Measurements from ENCODE around the gene RIGI.
"Not testable (repeated sequence)": the region's sequence is repeated elsewhere in the genome, so short reads cannot be mapped to it uniquely, and the experiment has no call there.

RIGI gene

GRCh38 chr9:32525709-32526030 lies 326 bp downstream of the RIGI start:
- no peak for DNase-seq

DNA sequence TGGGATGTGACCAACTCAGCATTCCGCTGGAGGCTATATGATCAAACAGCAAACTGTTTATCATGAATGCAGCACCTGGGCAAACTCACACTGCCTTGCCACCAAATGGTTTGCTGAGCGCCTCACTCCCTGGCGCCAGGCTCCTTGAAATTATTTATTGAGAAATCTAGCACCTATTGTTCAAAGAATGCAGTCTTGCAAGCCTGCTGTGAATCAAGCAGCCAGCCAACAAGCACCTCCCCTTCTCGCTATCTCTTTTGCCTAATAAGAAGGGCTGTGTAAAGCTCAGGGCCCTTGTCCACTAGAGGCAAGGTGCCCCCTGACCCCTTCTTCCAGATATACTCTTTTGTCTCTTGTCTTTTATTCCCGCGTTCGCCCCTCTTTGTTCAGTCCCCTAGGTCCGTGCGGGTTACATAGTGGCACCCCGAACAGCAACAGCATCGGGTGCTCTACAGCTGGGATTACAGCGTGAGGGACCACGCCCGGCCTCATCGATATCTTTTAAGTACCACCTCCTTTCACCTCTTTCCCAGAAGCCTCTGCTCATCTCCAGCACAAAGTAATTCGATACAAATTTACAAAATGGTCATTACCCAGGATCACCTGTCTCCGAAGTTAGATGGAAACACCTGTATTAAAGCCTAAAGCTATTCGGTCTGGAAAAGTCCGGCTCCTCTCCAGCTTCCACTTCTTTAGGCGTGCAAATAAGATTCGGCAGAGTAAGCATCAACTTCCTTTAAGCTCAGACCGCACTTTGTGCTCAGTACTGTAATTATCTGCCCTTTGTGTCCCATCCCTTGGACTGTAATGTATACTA lies 896 bp downstream of the RIGI start:
- peak; percentile 56 for DNase-seq

DNA sequence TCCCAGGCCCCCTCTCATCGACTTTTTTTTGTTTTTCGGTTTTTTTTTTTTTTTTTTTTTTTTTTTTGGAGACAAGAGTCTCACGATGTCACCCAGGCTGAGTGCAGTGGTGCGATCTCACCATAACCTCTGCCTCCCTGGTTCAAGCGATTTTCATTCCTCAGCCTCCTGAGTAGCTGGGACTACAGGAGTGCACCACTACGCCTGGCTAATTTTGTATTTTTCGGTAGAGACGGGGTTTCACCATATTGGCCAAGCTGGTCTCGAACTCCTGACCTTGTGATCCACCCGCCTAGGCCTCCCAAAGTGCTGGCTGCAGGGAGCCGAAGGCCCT lies 1.5 kb downstream of the RIGI start:
- DNase-seq = not testable (repeated sequence)

DNA sequence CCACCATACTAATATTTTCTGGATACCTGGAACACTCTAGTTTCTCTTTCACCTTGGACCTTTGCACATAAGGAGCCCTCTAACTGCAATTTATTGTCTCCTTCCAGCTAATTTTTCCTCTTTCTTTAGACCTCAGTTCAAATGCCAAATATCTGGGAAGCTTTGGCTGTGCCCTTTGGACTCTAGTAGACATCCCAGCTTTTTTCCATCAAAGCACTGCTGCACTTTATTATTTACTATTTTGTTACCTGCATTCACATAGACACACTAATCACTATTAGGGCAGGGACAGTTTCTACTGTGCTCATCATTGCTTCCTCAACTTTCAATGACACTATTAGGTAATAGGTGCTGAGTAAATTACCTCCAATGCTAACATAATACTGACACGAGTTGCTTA lies 2.1 kb downstream of the RIGI start:
- no peak for DNase-seq

DNA sequence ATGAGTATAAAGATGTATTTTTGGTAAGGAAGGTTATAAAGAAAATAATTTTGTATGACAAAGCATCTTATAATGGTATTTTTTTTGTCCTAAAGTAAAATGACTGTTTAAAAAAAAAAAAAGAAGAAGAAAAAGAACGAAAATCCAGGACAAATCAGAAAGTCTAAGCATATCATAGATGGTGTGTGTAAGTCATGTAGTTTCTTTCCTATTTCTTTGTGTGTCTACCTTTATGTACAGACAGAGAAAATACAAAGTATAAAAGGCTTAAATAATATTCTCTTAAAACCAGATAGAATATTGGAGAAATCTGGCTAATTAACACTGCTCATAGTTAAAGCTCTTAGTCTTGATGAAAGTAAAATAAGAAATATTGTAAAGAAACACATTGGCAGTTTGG lies 7.7 kb downstream of the RIGI start:
- DNase-seq = no peak

DNA sequence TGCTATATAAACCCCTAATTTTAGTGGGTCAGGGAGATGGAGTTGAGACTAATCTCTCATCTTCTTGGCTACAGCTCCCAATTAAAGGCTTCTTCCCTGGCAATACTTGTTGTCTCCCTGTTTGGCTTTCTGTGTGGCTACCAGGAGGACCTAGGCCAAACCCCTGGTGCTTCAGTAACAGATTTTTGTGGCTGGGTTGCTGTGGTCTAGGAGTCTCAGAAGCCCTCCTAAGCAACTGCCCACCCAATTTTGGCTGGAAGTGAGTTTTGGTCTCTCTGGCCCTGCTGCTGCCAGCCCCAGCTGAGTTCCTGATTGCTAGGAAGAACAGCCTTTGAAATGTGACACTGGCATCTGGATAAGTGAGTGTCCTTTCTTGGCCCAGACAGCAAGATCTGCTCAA lies 9.8 kb downstream of the RIGI start:
- no peak for DNase-seq

DNA sequence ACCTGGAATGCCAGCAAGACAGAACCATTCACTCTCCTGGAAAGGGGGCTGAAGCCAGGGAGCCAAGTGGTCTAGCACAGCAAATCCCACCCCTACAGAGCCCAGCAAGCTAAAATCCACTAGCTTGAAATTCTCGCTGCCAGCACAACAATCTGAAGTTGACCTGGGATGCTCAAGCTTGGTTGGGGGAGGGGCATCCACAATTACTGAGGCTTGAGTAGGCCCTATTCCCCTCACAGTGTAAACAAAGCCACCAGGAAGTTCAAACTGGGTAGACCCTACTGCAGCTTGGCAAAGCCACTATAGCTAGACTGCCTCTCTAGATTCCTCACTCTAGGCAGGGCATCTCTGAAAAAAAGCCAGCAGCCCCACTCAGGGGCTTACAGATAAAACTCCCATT lies 17.3 kb downstream of the RIGI start:
- DNase-seq = no peak

DNA sequence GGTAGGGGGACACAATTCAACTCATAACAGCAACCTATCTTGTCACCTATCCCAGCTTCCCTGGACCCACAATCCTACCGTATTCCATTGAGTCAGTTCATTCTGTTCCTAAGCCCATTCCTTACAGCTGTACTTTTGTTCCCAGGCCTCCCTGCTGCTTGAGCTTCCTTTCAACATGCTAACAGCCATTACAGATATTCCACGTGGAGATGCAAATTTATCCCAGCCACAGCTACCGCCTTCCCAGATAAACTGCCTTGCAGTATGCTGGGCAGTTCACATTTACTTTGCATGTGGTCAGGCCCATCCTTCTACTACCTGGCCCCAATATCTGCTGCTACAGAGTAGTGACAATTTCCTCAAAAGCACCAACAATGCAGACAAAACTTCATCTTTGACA lies 23.0 kb downstream of the RIGI start:
- DNase-seq = no peak

GRCh38 chr9:32502464-32502863 lies 23.5 kb downstream of the RIGI start:
- no peak for DNase-seq

GRCh38 chr9:32501868-32502267 lies 24.1 kb downstream of the RIGI start:
- no peak for DNase-seq

- DNase-seq = no peak
Measured at GRCh38 chr9:32500768-32501167, 25.2 kb downstream of the RIGI start.

DNA sequence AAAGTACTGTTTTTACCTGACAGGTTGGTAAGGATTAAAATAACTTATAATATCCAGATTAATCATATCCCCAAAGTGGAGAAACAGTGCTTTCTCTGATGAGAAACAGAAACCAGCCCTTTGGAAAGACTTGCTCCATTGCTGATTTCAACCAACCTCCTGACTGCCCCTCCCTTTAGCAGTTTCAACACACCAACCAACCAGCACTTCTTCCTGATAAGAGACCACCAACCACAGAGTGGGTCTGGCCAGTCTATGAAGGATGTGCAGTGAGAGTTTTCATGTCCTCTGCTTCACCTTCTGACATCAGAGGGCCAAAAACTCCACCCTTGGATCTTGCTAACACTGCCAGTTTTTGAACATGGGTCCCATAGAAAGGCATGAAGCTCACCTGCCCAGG lies 28.1 kb downstream of the RIGI start:
- DNase-seq = peak; percentile 64

DNA sequence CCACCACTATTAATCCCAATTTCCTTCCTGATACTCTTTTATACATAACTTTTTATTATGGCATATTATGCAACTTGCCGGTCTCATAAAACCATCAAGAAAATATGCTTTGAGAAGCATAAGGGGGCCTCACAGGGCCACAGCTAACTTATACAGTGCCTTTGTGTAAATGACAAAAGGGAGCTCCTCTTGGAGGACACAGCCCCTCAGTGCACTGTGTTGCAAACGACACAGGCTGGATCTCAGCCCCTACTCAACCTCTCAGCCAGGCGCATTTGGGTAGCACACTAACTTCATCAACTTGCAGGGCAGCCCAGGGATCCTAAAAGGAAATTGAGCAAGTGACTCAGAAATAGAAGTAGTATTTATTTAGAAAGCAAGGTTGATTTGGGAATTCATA lies 35.4 kb downstream of the RIGI start:
- no peak for DNase-seq

DNA sequence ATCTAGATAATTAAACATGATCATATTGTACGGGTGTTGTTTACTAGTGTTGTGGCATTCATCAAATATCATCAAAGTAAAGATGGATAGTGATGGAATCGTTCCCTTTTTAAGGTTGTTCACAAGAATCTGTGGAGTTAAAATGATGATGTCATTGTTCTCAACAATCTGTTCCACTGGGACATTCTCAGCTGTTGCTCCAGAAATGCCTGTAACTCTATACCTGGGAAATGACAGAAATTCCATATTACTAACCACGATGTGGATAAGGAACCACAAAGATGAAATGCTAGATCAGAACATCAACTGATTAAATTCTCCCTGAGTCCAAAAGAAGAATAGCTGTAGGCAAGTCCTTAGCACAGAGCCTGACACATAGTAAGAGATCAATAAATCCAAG lies 38.0 kb downstream of the RIGI start:
- no peak for DNase-seq

DNA sequence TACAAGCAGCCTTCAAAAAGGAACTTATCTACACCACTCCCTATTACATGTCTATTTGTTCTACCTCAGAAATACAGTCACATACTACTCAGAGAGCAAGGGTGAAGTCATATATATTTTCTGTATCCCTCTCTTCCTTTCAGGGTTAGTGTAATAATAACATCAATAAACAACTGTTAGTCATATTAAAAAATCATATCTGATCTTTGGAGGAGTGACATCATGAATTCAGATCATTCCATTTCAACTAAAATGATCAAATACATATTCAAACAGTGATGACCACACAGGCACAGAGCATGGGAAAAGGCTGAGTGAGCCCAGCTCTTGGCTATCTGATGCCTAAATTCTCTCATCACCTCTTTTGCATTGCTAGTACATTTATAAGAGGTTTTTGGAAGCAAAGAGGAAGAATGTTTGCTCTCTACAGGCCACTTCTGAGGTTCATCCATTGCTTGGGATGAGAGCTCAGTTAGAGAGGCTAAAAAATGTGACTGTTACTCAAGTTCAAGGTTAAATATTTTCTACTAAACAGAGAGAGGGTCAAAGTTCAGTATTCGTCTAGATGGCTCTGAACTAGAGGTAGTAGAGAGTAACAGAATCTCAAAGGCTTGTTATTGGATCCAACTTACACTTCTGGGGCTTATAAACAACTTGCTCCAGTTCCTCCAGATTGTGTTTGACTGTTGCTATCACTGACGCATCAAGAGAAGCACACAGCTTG lies 39.0 kb downstream of the RIGI start:
- DNase-seq = no peak

DNA sequence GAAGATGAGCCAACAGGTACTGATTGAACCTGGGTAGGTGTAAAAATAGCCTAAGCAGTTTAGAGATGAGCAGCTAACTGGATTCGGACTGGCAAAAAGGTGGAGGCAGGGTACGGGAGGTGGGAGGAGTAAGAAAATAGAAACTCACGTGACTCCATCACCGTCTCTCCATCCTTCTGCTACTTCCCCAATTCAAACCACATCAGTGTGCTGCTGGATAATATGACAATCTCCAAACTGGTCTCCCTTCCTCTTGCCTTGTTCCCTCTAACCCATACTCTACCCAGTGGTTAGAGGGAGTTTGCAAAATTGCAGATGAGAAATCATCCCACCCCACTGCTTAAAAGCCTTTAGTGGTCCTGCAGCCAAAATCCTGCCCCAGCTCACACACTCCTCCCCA lies 42.7 kb downstream of the RIGI start:
- peak; percentile 33 for DNase-seq
